ENCODE results near the gene NELFB.

GRCh38 chr9:137308057-137308619 lies 53.0 kb downstream of the NELFB start:
- TF ChIP-seq EZH2 (IDR thresholded peaks at IDR 0.05; ENCODE audit: borderline replicate concordance, low read depth, low read length, poor library complexity, severe bottlenecking) (no peak), CTCF (conservative IDR thresholded peaks at IDR 0.05; ENCODE audit: low read depth, low read length) (no peak)
